GM18526 (cell line): ENCODE measurements around the gene SLC19A1.

ENCODE experiments used
- POLR2A ChIP-seq: IDR thresholded peaks from 3 replicates; pipeline ENCODE4 v1.6.1; 2011; ENCODE audit not compliant: insufficient read length; ENCODE audit errors: extremely low read depth

The SLC19A1 gene

GRCh38 chr21:45502006-45502345 lies 40.3 kb downstream of the SLC19A1 start:
- no peak for TF ChIP-seq POLR2A

- no peak for TF ChIP-seq POLR2A
These were observed 42.2 kb downstream of the SLC19A1 start for GRCh38 chr21:45499970-45500577.

GRCh38 chr21:45499201-45499750 lies 43.0 kb downstream of the SLC19A1 start:
- no peak for TF ChIP-seq POLR2A

GRCh38 chr21:45498646-45499000 lies 43.6 kb downstream of the SLC19A1 start:
- no peak for TF ChIP-seq POLR2A

- no peak for TF ChIP-seq POLR2A
These were observed 44.2 kb downstream of the SLC19A1 start for GRCh38 chr21:45497846-45498645.

- TF ChIP-seq POLR2A = no peak
These were observed 45.0 kb downstream of the SLC19A1 start for GRCh38 chr21:45496968-45497845.

GRCh38 chr21:45496151-45496967 lies 45.9 kb downstream of the SLC19A1 start:
- TF ChIP-seq POLR2A = no peak

GRCh38 chr21:45494851-45495680 lies 47.2 kb downstream of the SLC19A1 start:
- no peak for TF ChIP-seq POLR2A

- no peak for TF ChIP-seq POLR2A
These were observed 47.9 kb downstream of the SLC19A1 start for GRCh38 chr21:45494135-45494850.

- no peak for TF ChIP-seq POLR2A
These were observed 48.7 kb downstream of the SLC19A1 start for GRCh38 chr21:45493401-45494001.

GRCh38 chr21:45492765-45493164 lies 49.5 kb downstream of the SLC19A1 start:
- TF ChIP-seq POLR2A = no peak

GRCh38 chr21:45491623-45492022 lies 50.6 kb downstream of the SLC19A1 start:
- TF ChIP-seq POLR2A = no peak

GRCh38 chr21:45491056-45491455 lies 51.2 kb downstream of the SLC19A1 start:
- TF ChIP-seq POLR2A = no peak

GRCh38 chr21:45490049-45490731 lies 52.0 kb downstream of the SLC19A1 start:
- no peak for TF ChIP-seq POLR2A
